CD4-positive, alpha-beta memory T cell (primary cell): ENCODE data around the gene TTPAL. TPM values are rescaled to one million over a fixed set of nuclear protein-coding genes. Genes with fewer than 3 reads are reported as not detected.

Experiments used
- CTCF ChIA-PET: fragments of 350-600 bp; sonication (Branson Sonifier 250); formaldehyde crosslinking; loops from one replicate; lab custom pipeline; 2021; ENCODE audit warnings: inconsistent platforms; ENCODE audit not compliant: partially characterized antibody; lab: Charles Lee
- POLR2A ChIA-PET: fragments of 350-600 bp; sonication (Branson Sonifier 250); formaldehyde crosslinking; loops from one replicate; lab custom pipeline; 2021; ENCODE audit not compliant: partially characterized antibody; lab: Charles Lee
- DNase-seq, 5 donors: peaks; one replicate each; pipeline versions ENCODE4 v3.0.0 to v3.0.0-alpha.2; 2020 to 2022; ENCODE audit warnings: mixed read lengths in 1 of 5
- H3K27ac ChIP-seq: one replicate; pipeline ENCODE4 v1.7.0; 2013; ENCODE audit warnings: low read depth, low read length
- H3K27me3 ChIP-seq: 2 replicates; pipeline ENCODE4 v1.7.0; 2013; ENCODE audit warnings: mild to moderate bottlenecking, low read length, moderate library complexity; ENCODE audit not compliant: insufficient read depth
- H3K36me3 ChIP-seq: 2 replicates; pipeline ENCODE4 v1.7.0; 2013; ENCODE audit warnings: mild to moderate bottlenecking, low read length, moderate library complexity; ENCODE audit not compliant: insufficient read depth
- H3K4me1 ChIP-seq: 2 replicates; pipeline ENCODE4 v1.7.0; 2013; ENCODE audit warnings: mild to moderate bottlenecking, low read length, moderate library complexity; ENCODE audit not compliant: insufficient read depth
- H3K4me3 ChIP-seq, 2 donors: one replicate each; pipeline ENCODE4 v1.7.0; 2013; ENCODE audit warnings: low read length in 2 of 2, mild to moderate bottlenecking in 1 of 2
- H3K9me3 ChIP-seq, 2 donors: one replicate each; pipeline ENCODE4 v1.7.0; 2013; ENCODE audit warnings: low read length in 2 of 2, control low read depth in 1 of 2; ENCODE audit not compliant: control insufficient read depth in 1 of 2
- H3K27ac Mint-ChIP-seq, 7 donors: one replicate each; pipeline ENCODE4 v1.8.0; 2020 to 2021; ENCODE audit warnings: mixed read lengths in 7 of 7, mild to moderate bottlenecking in 6 of 7, inconsistent platforms in 3 of 7, moderate library complexity in 3 of 7
- H3K27me3 Mint-ChIP-seq, 2 donors: one replicate each; pipeline ENCODE4 v1.8.0; 2020 to 2021; ENCODE audit warnings: mixed read lengths in 2 of 2
- H3K36me3 Mint-ChIP-seq, 2 donors: one replicate each; pipeline ENCODE4 v1.8.0; 2020 to 2021; ENCODE audit warnings: mixed read lengths in 2 of 2, inconsistent platforms in 1 of 2, mild to moderate bottlenecking in 1 of 2
- H3K4me1 Mint-ChIP-seq, 4 donors: one replicate each; pipeline ENCODE4 v1.8.0; 2020 to 2021; ENCODE audit warnings: mixed read lengths in 4 of 4, mild to moderate bottlenecking in 1 of 4
- H3K4me3 Mint-ChIP-seq, 8 donors: one replicate each; pipeline ENCODE4 v1.8.0; 2020 to 2021; ENCODE audit warnings: mixed read lengths in 8 of 8, mild to moderate bottlenecking in 7 of 8, moderate library complexity in 6 of 8, inconsistent platforms in 3 of 8
- H3K9me3 Mint-ChIP-seq, 8 donors: one replicate each; pipeline ENCODE4 v1.8.0; 2020 to 2021; ENCODE audit warnings: mixed read lengths in 8 of 8, mild to moderate bottlenecking in 5 of 8, inconsistent platforms in 3 of 8, moderate library complexity in 1 of 8
- intact Hi-C: fragments of 100-400 bp; cut with micrococcal nuclease; formaldehyde crosslinking; loops from one replicate; pipeline ENCODE4 v1.15.1; 2023
- polyA plus RNA-seq, 2 donors: library from polyadenylated mRNA; unstranded; fragments of 300-500 nt; fragmentation: Illumina TruSeq; gene quantifications; one replicate each; pipeline ENCODE4 v1.2.3, GENCODE V29; 2021
- total RNA-seq, 2 experiments: library from RNA; stranded (reverse); gene quantifications; one replicate each; pipeline ENCODE4 v1.2.3, GENCODE V29; 2021

TTPAL gene
- total and polyA plus RNA-seq, 4 experiments from 2014 or later: 5.7 to 18.9 (median 14.9) TPM

- Histone ChIP-seq H3K27me3 (no peaks in the 10 kb centered on the region), H3K9me3 (no peaks in the 10 kb centered on the region), H3K36me3 (no peaks in the 10 kb centered on the region), H3K4me1 (no peaks in the 10 kb centered on the region), H3K27ac (no peak overlapping the region), H3K4me3 (no peak overlapping the region)
- intact Hi-C loops: no loop called here
- ChIA-PET CTCF (no interaction called here), POLR2A (no interaction called here)
- Mint-ChIP-seq H3K27ac (no peak overlapping the region), H3K36me3 (no peaks in the 10 kb centered on the region), H3K4me1 (no peaks in the 10 kb centered on the region), H3K9me3 (no peaks in the 10 kb centered on the region), H3K27me3 (peaks cover 0 to 2% of the 10 kb centered on the region in 2 donors), H3K4me3 (no peak overlapping the region)
- DNase-seq: no peak
These were observed 19.1 kb upstream of the TTPAL start for GRCh38 chr20:44456611-44457010.

- H3K27me3 Mint-ChIP-seq: peaks cover 0 to 2% of the 10 kb centered on the region in 2 donors
- no peaks in the 10 kb centered on the region for H3K9me3 ChIP-seq
These were observed 18.7 kb upstream of the TTPAL start for GRCh38 chr20:44457016-44457415.

GRCh38 chr20:44459271-44459670, 16.4 kb upstream of the TTPAL start:
- no peak overlapping the region for H3K27ac Mint-ChIP-seq
- H3K27me3 Mint-ChIP-seq: no peaks in the 10 kb centered on the region
- no peaks in the 10 kb centered on the region for H3K9me3 ChIP-seq
- no peak overlapping the region for H3K4me3 ChIP-seq
- no peaks in the 10 kb centered on the region for H3K36me3 Mint-ChIP-seq
- H3K36me3 ChIP-seq: no peaks in the 10 kb centered on the region
- intact Hi-C loops: no loop called here
- no peak overlapping the region for H3K4me3 Mint-ChIP-seq
- ChIA-PET POLR2A (no interaction called here), CTCF (interaction anchor here (3.1 kb wide), 1 partner anchor 244 kb away, joined by 17 read pairs; no protein-coding TSS in a partner anchor)
- H3K9me3 Mint-ChIP-seq: no peaks in the 10 kb centered on the region
- no peaks in the 10 kb centered on the region for H3K4me1 ChIP-seq
- no peak overlapping the region for H3K27ac ChIP-seq
- H3K4me1 Mint-ChIP-seq: no peaks in the 10 kb centered on the region
- H3K27me3 ChIP-seq: no peaks in the 10 kb centered on the region
- no peak for DNase-seq

More at GRCh38 chr20:44457016-44457415, 18.7 kb upstream of the TTPAL start:
- Mint-ChIP-seq H3K4me1 (no peaks in the 10 kb centered on the region), H3K27ac (no peak overlapping the region), H3K9me3 (no peaks in the 10 kb centered on the region), H3K4me3 (no peak overlapping the region), H3K36me3 (no peaks in the 10 kb centered on the region)
- H3K27ac ChIP-seq: no peak overlapping the region
- no peak for DNase-seq
- H3K4me3 ChIP-seq: no peak overlapping the region
- ChIA-PET CTCF (no interaction called here), POLR2A (no interaction called here)
- H3K4me1 ChIP-seq: no peaks in the 10 kb centered on the region
- intact Hi-C loops: no loop called here
- H3K36me3 ChIP-seq: no peaks in the 10 kb centered on the region
- no peaks in the 10 kb centered on the region for H3K27me3 ChIP-seq

- intact Hi-C loops: loop anchor here (1.0 to 5.0 kb wide), 3 partner anchors 73 to 344 kb away; no protein-coding TSS in a partner anchor
- Histone ChIP-seq H3K9me3 (no peaks in the 10 kb centered on the region), H3K27me3 (no peaks in the 10 kb centered on the region), H3K4me1 (no peaks in the 10 kb centered on the region), H3K4me3 (no peak overlapping the region), H3K27ac (no peak overlapping the region), H3K36me3 (no peaks in the 10 kb centered on the region)
- DNase-seq: peak in 3 of 5 donors; percentile 6 to 9 (median 9)
- Mint-ChIP-seq H3K4me1 (no peaks in the 10 kb centered on the region), H3K36me3 (no peaks in the 10 kb centered on the region), H3K27me3 (no peaks in the 10 kb centered on the region), H3K9me3 (no peaks in the 10 kb centered on the region), H3K4me3 (no peak overlapping the region), H3K27ac (no peak overlapping the region)
- ChIA-PET POLR2A (no interaction called here), CTCF (interaction anchor here (1.1 to 3.1 kb wide), 4 partner anchors 146 to 245 kb away, joined by 3 to 17 read pairs (median 6); partner anchors contain the start of gene FITM2)
These were observed 14.9 kb upstream of the TTPAL start for GRCh38 chr20:44460795-44461141.

GRCh38 chr20:44461142-44461802, 14.4 kb upstream of the TTPAL start:
- H3K4me1 ChIP-seq: no peaks in the 10 kb centered on the region

GRCh38 chr20:44461803-44462174, 13.9 kb upstream of the TTPAL start:
- Mint-ChIP-seq H3K36me3 (no peaks in the 10 kb centered on the region), H3K27ac (no peak overlapping the region), H3K27me3 (no peaks in the 10 kb centered on the region), H3K9me3 (no peaks in the 10 kb centered on the region), H3K4me1 (no peaks in the 10 kb centered on the region), H3K4me3 (no peak overlapping the region)
- intact Hi-C loops: loop anchor here (2.0 to 5.0 kb wide), 2 partner anchors 74 to 345 kb away; no protein-coding TSS in a partner anchor
- Histone ChIP-seq H3K27me3 (no peaks in the 10 kb centered on the region), H3K36me3 (no peaks in the 10 kb centered on the region), H3K9me3 (no peaks in the 10 kb centered on the region), H3K4me1 (no peaks in the 10 kb centered on the region), H3K4me3 (no peak overlapping the region), H3K27ac (no peak overlapping the region)
- ChIA-PET POLR2A (no interaction called here), CTCF (interaction anchor here (1.1 to 1.5 kb wide), 4 partner anchors 147 to 248 kb away, joined by 3 to 9 read pairs (median 4); partner anchors contain the start of gene FITM2)
- no peak for DNase-seq

More at GRCh38 chr20:44461142-44461802, 14.4 kb upstream of the TTPAL start:
- Histone ChIP-seq H3K27ac (no peak overlapping the region), H3K4me3 (no peak overlapping the region), H3K36me3 (no peaks in the 10 kb centered on the region), H3K9me3 (no peaks in the 10 kb centered on the region), H3K27me3 (no peaks in the 10 kb centered on the region)
- intact Hi-C loops: loop anchor here (2.0 to 5.0 kb wide), 2 partner anchors 74 to 344 kb away; no protein-coding TSS in a partner anchor
- H3K27me3 Mint-ChIP-seq: no peaks in the 10 kb centered on the region
- DNase-seq: no peak
- POLR2A ChIA-PET: no interaction called here
- no peak overlapping the region for H3K27ac Mint-ChIP-seq
- no peaks in the 10 kb centered on the region for H3K36me3 Mint-ChIP-seq
- H3K4me1 Mint-ChIP-seq: no peaks in the 10 kb centered on the region
- CTCF ChIA-PET: interaction anchor here (1.1 to 1.5 kb wide), 4 partner anchors 147 to 247 kb away, joined by 3 to 9 read pairs (median 4); partner anchors contain the start of gene FITM2
- no peak overlapping the region for H3K4me3 Mint-ChIP-seq
- H3K9me3 Mint-ChIP-seq: no peaks in the 10 kb centered on the region

- Histone ChIP-seq H3K4me3 (no peak overlapping the region), H3K36me3 (no peaks in the 10 kb centered on the region), H3K4me1 (no peaks in the 10 kb centered on the region), H3K27me3 (no peaks in the 10 kb centered on the region), H3K27ac (no peak overlapping the region), H3K9me3 (no peaks in the 10 kb centered on the region)
- ChIA-PET POLR2A (no interaction called here), CTCF (no interaction called here)
- Mint-ChIP-seq H3K36me3 (no peaks in the 10 kb centered on the region), H3K4me1 (no peaks in the 10 kb centered on the region), H3K4me3 (no peak overlapping the region), H3K9me3 (no peaks in the 10 kb centered on the region), H3K27ac (no peak overlapping the region), H3K27me3 (no peaks in the 10 kb centered on the region)
- intact Hi-C loops: loop anchor here (5.0 kb wide), 1 partner anchor 76 kb away; no protein-coding TSS in a partner anchor
- DNase-seq: no peak
These were observed 12.2 kb upstream of the TTPAL start for GRCh38 chr20:44463466-44463865.
